Lower leg skin (tissue), 3 donors: ENCODE results near the gene MAP2K6.

ENCODE experiments used
- POLR2A ChIP-seq, 2 donors: fragments of 450-650 bp; IDR thresholded peaks; one replicate each; pipeline ENCODE4 v1.6.1; 2016 to 2017; ENCODE audit warnings: antibody characterized with exemption in 2 of 2, mild to moderate bottlenecking in 1 of 2, moderate library complexity in 1 of 2
- TF ChIP-seq, protein P1 (sequence below), 3 donors: fragments of 450-650 bp; IDR thresholded peaks; one replicate each; pipeline ENCODE4 v1.5.1; 2016; ENCODE audit warnings: antibody characterized with exemption in 3 of 3, mild to moderate bottlenecking in 3 of 3, moderate library complexity in 2 of 3

DNA sequence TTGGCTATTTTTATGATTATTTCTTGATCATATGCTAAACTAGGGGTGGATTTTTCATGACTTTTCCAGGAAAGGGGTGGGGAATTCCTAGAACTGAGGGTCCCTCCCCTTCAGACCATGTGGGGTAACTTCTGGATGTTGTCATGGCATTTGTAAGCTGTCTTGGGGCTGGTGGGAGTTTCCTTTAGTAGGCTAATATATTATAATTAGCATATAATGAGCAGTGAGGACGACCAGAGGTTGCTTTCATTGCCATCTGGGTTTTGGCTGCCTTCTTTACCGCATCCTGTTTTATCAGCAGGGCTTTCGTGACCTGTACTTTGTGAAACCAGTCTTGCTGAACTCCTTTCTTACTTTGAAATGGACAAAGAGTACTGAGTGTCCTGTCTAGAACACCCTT lies 47.2 kb upstream of the MAP2K6 start:
- TF ChIP-seq, protein P1, sequence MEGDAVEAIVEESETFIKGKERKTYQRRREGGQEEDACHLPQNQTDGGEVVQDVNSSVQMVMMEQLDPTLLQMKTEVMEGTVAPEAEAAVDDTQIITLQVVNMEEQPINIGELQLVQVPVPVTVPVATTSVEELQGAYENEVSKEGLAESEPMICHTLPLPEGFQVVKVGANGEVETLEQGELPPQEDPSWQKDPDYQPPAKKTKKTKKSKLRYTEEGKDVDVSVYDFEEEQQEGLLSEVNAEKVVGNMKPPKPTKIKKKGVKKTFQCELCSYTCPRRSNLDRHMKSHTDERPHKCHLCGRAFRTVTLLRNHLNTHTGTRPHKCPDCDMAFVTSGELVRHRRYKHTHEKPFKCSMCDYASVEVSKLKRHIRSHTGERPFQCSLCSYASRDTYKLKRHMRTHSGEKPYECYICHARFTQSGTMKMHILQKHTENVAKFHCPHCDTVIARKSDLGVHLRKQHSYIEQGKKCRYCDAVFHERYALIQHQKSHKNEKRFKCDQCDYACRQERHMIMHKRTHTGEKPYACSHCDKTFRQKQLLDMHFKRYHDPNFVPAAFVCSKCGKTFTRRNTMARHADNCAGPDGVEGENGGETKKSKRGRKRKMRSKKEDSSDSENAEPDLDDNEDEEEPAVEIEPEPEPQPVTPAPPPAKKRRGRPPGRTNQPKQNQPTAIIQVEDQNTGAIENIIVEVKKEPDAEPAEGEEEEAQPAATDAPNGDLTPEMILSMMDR (IDR thresholded peaks at IDR 0.05): no peak
- no peak for TF ChIP-seq POLR2A (IDR thresholded peaks at IDR 0.05)
